ENCODE measurements around the gene FXN. TPM values are rescaled to one million over a fixed set of nuclear protein-coding genes. Genes with fewer than 3 reads are reported as not detected.

FXN gene
- total RNA-seq, 2 experiments from 2014 or later: 12.2 to 12.9 TPM

GRCh38 chr9:69081261-69081660 is 45.7 kb downstream of the FXN start:
- no peaks in the 10 kb centered on the region for H3K4me1 ChIP-seq (ENCODE audit: insufficient read depth, low read length)
- no peaks in the 10 kb centered on the region for H3K9me3 ChIP-seq (ENCODE audit: control insufficient read depth in 1 of 2, insufficient read depth in 1 of 2, low read length in 2 of 2)
- peaks cover 5% of the 10 kb centered on the region for H3K9me3 Mint-ChIP-seq
- no peak overlapping the region for H3K27ac ChIP-seq (ENCODE audit: low read depth in 1 of 2, low read length in 2 of 2)
- H3K27me3 Mint-ChIP-seq: no peaks in the 10 kb centered on the region
- H3K4me1 Mint-ChIP-seq (ENCODE audit: low read depth): no peaks in the 10 kb centered on the region
- CTCF ChIA-PET: no interaction called here
- ATAC-seq (ENCODE audit: poor library complexity) (no peak), DNase-seq (no peak)
- no peak overlapping the region for H3K4me3 Mint-ChIP-seq
- peaks cover 2% of the 10 kb centered on the region for H3K36me3 ChIP-seq (ENCODE audit: insufficient read depth, low read length)
- TF ChIP-seq CTCF (IDR thresholded peaks at IDR 0.05): no peak
- intact Hi-C loops (cut with DNase I, micrococcal nuclease): no loop called here
- H3K36me3 Mint-ChIP-seq (ENCODE audit: low read depth): peaks cover 17% of the 10 kb centered on the region
- no peak overlapping the region for H3K4me3 ChIP-seq (ENCODE audit: low read length)
- H3K27ac Mint-ChIP-seq: no peak overlapping the region
- H3K27me3 ChIP-seq (ENCODE audit: control insufficient read depth in 1 of 2, insufficient read depth in 2 of 2, low read length in 2 of 2): no peaks in the 10 kb centered on the region
- POLR2A ChIA-PET: no interaction called here

GRCh38 chr9:69083321-69083720 is 47.8 kb downstream of the FXN start:
- POLR2A ChIA-PET: interaction anchor here (0.7 kb wide), 1 partner anchor 864 kb away, joined by 3 read pairs; no protein-coding TSS in a partner anchor
- DNase-seq (no peak), ATAC-seq (ENCODE audit: poor library complexity) (no peak)
- intact Hi-C loops (cut with DNase I, micrococcal nuclease): no loop called here
- H3K4me1 ChIP-seq (ENCODE audit: insufficient read depth, low read length): no peaks in the 10 kb centered on the region
- TF ChIP-seq CTCF (IDR thresholded peaks at IDR 0.05): no peak
- H3K27ac Mint-ChIP-seq: no peak overlapping the region
- peaks cover 5% of the 10 kb centered on the region for H3K9me3 Mint-ChIP-seq
- H3K27me3 ChIP-seq (ENCODE audit: control insufficient read depth in 1 of 2, insufficient read depth in 2 of 2, low read length in 2 of 2): no peaks in the 10 kb centered on the region
- H3K27ac ChIP-seq (ENCODE audit: low read depth in 1 of 2, low read length in 2 of 2): no peak overlapping the region
- H3K4me3 ChIP-seq (ENCODE audit: low read length): no peak overlapping the region
- H3K9me3 ChIP-seq (ENCODE audit: control insufficient read depth in 1 of 2, insufficient read depth in 1 of 2, low read length in 2 of 2): no peaks in the 10 kb centered on the region
- H3K4me1 Mint-ChIP-seq (ENCODE audit: low read depth): no peaks in the 10 kb centered on the region
- H3K36me3 ChIP-seq (ENCODE audit: insufficient read depth, low read length): peaks cover 2% of the 10 kb centered on the region
- H3K4me3 Mint-ChIP-seq: no peak overlapping the region
- CTCF ChIA-PET: interaction anchor here (1.0 kb wide), 1 partner anchor 10 kb away, joined by 3 read pairs; no protein-coding TSS in a partner anchor
- H3K36me3 Mint-ChIP-seq (ENCODE audit: low read depth): peaks cover 10% of the 10 kb centered on the region
- H3K27me3 Mint-ChIP-seq: no peaks in the 10 kb centered on the region

- Mint-ChIP-seq H3K36me3 (ENCODE audit: low read depth) (no peaks in the 10 kb centered on the region), H3K27me3 (no peaks in the 10 kb centered on the region), H3K4me3 (no peak overlapping the region), H3K4me1 (ENCODE audit: low read depth) (no peaks in the 10 kb centered on the region), H3K27ac (no peak overlapping the region), H3K9me3 (peaks cover 5% of the 10 kb centered on the region)
- Histone ChIP-seq H3K36me3 (ENCODE audit: insufficient read depth, low read length) (peaks cover 2% of the 10 kb centered on the region), H3K27ac (ENCODE audit: low read depth in 1 of 2, low read length in 2 of 2) (no peak overlapping the region), H3K4me3 (ENCODE audit: low read length) (no peak overlapping the region), H3K9me3 (ENCODE audit: control insufficient read depth in 1 of 2, insufficient read depth in 1 of 2, low read length in 2 of 2) (no peaks in the 10 kb centered on the region), H3K27me3 (ENCODE audit: control insufficient read depth in 1 of 2, insufficient read depth in 2 of 2, low read length in 2 of 2) (no peaks in the 10 kb centered on the region), H3K4me1 (ENCODE audit: insufficient read depth, low read length) (no peaks in the 10 kb centered on the region)
- ATAC-seq (ENCODE audit: poor library complexity): no peak
- intact Hi-C loops (cut with DNase I, micrococcal nuclease): no loop called here
- ChIA-PET POLR2A (interaction anchor here (0.6 to 1.0 kb wide), 2 partner anchors 36 to 232 kb away, joined by 3 read pairs; no protein-coding TSS in a partner anchor), CTCF (interaction anchor here (0.7 kb wide), 1 partner anchor 10 kb away, joined by 4 read pairs; no protein-coding TSS in a partner anchor)
- no peak for DNase-seq
- TF ChIP-seq CTCF (IDR thresholded peaks at IDR 0.05): no peak
Observed at GRCh38 chr9:69085569-69086283, 50.2 kb downstream of the FXN start.

All from CD4-positive, alpha-beta T cell (primary cell).